Measurements from ENCODE around the gene DHRS7.
"Not testable (repeated sequence)": the region's sequence is repeated elsewhere in the genome, so short reads cannot be mapped to it uniquely, and the experiment has no call there.

Gene DHRS7

GRCh38 chr14:60133487-60133886, 31.7 kb downstream of the DHRS7 start:
- DNase-seq (ENCODE audit: low read depth) = no peak

GRCh38 chr14:60125918-60126317, 39.3 kb downstream of the DHRS7 start:
- DNase-seq (ENCODE audit: low read depth) = no peak

DNA sequence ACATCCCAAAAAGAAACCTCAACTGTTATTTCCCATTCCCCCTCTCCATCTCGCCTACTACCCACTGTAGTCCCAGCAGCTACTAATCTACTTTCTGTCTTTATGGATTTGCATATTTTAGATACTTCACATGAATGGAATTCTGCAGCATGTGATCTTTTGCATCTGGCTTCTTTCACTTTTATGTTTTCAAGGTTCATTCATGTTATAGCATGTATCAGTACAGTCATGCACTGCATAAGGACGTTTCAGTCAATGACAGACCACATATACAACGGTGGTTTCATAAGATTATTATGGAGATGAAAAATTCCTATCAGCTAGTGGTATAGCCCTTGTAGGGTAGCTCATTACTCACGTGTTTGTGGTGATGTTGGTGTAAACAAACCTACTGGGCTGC, 49.0 kb downstream of the DHRS7 start:
- no peak for DNase-seq (ENCODE audit: low read depth)

DNA sequence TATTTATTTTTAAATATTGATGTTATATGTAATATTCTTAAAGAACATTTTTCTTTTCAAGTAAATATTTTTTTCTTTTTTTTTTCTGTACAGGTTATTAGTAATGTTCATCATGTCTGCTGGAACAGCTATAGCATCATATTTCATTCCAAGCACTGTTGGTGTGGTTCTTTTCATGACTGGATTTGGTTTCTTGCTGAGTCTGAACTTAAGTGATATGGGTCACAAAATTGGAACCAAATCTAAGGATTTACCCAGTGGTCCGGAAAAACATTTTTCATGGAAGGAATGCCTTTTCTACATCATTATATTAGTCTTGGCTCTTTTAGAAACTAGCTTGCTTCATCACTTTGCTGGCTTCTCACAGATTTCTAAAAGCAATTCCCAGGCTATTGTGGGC, 50.3 kb downstream of the DHRS7 start:
- no peak for DNase-seq (ENCODE audit: low read depth)

- no peak for DNase-seq (ENCODE audit: low read depth)
Observed at GRCh38 chr14:60111732-60112131, 53.5 kb downstream of the DHRS7 start.

DNA sequence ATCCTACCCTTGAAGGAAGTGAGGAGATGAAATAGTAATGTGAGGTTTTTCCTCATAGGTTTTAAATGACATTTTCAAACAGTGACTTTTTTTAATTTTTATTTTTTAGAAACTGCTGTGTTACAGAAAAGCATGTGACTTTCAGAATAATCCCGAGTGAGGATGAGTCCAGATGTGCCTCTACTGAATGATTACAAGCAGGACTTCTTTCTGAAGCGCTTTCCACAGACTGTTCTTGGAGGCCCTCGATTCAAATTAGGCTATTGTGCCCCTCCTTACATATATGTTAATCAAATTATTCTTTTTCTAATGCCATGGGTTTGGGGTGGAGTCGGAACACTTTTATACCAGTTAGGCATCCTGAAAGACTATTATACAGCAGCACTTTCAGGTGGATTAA, 57.7 kb downstream of the DHRS7 start:
- no peak for DNase-seq (ENCODE audit: low read depth)

GRCh38 chr14:60106339-60106738, 58.9 kb downstream of the DHRS7 start:
- no peak for DNase-seq (ENCODE audit: low read depth)

DNA sequence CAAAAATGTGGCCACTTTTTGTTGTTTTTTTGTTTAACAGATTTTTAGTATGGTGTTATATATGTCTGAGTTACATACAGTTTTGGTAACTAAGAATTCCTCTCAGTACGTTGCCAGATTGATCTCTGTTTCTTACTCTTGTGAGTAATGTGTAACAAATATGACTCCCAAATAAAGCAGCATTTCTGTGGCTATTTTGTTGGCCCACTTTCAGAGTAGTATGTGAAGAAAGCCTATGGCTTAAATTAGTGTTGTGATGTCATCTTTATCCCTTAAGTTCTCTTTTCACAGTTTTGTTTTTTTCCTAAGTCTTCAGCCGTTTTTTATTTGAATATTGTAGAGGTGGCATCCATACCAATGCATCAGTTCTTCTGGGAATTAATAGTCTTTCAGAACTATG, 62.8 kb downstream of the DHRS7 start:
- no peak for DNase-seq (ENCODE audit: low read depth)

- DNase-seq (ENCODE audit: low read depth) = no peak
Observed at GRCh38 chr14:60101786-60102185, 63.4 kb downstream of the DHRS7 start.

DNA sequence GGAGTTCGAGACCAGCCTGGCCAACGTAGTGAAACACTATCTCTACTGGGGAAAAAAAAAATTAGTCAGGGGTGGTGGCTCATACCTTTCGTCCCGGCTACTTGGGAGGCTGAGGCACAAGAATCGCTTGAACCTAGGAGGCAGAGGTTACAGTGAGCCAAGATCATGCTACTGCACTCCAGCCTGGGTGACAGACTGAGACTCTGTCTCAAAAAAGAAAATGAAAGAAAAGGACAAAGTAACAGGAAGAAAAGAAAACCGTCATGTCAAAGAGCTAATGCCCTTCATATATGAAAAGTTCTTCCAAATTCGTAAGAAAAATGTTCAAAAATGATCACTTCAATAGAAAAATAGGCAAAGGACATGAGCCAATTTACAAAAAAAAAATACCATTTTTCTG, 65.3 kb downstream of the DHRS7 start:
- not testable (repeated sequence) for DNase-seq (ENCODE audit: low read depth)

DNA sequence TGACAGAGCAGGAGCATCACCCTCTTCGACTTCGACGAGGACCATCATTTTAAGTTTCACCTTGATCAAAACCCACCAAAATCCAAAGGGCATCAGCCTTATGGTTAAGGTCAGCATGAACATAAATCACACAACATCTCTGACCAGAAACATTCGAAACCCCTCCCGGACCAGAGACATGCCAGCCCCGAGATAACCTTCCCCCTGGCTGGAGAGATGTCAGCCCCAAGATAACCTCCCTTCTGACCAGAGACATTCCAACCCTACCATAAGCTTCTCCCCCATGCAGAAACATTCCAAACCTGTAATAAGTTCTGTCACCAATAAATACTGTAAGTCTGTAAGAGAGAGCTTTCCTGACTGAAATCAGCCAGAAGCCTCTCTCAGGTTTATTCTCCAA, 67.2 kb downstream of the DHRS7 start:
- no peak for DNase-seq (ENCODE audit: low read depth)

DNA sequence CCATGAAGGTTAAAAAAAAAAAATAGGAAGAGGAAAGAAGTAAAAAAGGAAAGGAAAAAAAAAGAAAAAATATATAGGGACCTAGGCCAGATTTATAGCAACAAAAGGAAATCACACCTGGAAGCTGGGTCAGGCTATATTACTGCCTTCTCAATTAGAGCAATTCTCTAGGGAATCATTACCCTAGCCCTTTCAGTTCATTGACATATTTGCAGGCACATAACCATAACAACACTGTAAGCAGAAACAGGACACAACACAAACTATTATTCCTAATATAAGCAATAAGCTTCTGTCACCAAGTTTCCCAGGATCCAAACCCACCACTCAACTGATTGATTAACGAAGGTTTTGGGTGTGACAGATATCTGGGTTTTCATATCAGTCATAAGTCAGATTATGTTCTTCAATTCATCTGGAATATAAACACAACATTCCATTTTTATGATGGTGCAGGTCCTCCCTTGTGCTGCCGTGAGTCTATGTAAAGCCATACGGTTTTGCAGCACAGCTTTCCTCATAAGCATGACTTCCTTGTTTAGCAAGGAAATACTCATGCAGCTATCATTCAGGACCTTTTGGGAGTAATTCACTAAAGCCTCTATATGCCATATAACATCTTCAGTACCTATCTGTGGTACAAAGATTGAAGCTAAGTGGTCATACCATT, 69.3 kb downstream of the DHRS7 start:
- DNase-seq (ENCODE audit: low read depth) = no peak

- no peak for DNase-seq (ENCODE audit: low read depth)
Observed at GRCh38 chr14:60095231-60095630, 70.0 kb downstream of the DHRS7 start.

GRCh38 chr14:60094306-60094897, 70.8 kb downstream of the DHRS7 start:
- DNase-seq (ENCODE audit: low read depth) = no peak

Measured in stimulated activated CD8-positive, alpha-beta memory T cell treated with anti-CD3 and anti-CD28 coated beads, Interleukin-12 subunit alpha, Interleukin-12 subunit beta, amount 100 ng/mL, for 4 hours (primary cell).